ENCODE data around the gene TRAPPC10.

The TRAPPC10 gene

DNA sequence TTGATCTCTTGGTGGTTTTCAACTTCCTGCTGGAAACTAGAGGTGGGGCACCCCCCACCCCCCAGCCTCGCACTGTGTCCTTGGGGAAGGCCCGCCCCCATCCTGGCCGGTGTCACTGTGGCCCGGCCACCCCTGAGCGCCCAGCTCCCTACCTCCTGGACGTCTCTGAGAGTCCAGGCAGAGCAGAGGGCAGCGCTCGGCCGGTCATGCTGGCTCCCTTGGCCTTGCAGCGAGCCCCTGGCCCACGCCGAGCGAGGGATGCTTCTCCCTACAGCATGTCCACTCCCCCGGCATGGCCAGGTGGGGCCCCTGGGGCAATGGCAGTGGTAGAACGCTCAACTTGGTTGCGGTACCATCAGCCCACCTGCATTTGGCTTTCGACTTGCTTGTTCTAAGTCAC is 28.7 kb upstream of the TRAPPC10 start:
- no peak for DNase-seq (ENCODE audit: low read depth in 2 of 2)

- DNase-seq (ENCODE audit: low read depth in 2 of 2): no peak
Observed at GRCh38 chr21:43983860-43984420, 28.2 kb upstream of the TRAPPC10 start.

GRCh38 chr21:43984905-43985689 is 27.0 kb upstream of the TRAPPC10 start:
- no peak for DNase-seq (ENCODE audit: low read depth in 2 of 2)

DNA sequence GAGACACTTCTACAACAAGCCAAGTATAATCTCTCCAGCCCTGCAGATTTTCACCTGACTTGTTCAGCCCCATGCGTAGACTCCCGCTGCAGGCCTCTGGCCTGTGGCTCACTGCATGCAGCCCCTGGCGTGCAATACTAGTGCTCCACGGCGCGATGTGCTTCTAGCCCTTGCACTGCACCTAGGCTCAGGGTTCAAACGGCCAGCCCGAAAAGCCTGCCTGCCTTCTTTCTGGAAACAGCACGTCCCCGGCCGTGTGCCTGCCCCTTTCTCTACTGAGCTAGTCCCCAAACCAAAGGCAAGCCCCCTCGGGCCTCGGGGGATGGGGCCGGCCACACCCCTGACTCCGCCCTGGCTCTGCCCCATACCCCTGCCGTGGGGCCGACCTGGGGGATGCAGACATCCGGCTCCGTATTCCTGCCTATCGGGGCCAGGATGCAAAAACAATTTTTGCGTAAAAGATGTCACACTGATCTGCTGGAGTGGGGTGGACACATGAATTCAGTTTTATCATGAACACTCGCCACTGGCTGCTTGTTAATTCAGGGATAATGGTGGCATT is 26.3 kb upstream of the TRAPPC10 start:
- no peak for DNase-seq (ENCODE audit: low read depth in 2 of 2)

DNA sequence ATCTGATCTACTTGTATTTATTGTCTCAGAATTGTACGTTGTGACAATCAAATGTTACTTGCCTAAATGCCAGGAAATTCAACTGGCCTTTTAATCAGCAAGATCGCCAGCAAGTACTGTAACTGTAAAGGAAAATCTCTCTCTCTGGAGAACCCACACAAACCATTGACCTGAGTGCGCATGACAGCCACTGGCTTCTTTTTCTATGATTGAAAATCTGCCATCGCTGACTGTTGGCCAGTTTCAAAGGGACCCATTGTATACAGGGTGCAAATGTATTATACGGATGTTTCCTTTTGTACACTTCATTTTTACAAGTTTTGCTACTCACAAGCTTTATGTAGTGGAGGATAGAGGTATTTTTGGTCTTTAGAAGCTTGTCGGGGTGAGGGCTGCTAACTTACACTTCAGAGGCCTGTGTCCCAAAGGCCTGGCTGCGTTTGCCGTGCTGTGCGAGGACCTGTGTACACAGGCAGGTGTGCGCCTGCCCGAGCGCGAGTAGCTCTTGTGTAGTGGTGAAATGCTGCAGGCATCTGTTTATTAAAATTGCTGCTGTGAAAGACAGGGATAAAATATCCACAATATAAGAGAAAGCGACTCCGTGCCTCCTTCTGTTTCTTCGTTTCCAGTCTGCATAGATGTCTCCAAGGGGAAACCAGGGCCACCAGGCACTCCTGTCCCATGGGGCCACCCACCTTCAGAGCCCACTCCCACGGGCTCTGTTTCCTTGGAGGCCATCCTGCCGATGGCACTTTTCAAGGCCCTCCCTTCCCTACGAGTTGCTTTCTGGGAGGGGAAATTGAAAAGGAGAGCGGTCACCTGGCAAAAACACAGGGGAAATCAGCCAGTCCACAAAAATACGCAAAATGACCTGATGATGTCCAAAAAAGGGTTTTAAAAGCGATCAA is 25.3 kb upstream of the TRAPPC10 start:
- DNase-seq (ENCODE audit: low read depth in 2 of 2): no peak

DNA sequence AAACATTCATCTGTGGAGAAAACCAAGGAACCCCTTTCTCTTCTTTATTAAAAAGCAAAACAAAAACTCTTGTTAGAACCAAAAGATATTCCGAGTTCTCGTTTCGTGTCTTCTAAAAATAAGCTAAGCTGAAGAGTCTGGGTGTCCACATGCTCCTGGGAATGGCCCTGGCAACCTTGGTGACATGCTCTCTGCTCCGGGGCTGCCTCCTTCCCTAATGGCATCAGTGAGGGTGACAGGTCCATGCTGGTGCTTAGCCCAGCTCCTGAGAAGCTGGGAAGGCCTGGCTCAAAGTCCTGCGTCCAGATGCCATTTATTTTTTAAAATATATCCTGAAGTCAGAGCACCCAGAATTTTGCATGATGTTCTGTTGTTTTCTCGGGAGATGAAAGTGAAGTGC is 24.6 kb upstream of the TRAPPC10 start:
- no peak for DNase-seq (ENCODE audit: low read depth in 2 of 2)

- DNase-seq (ENCODE audit: low read depth in 2 of 2): no peak
Observed at GRCh38 chr21:43988016-43988415, 24.1 kb upstream of the TRAPPC10 start.

DNA sequence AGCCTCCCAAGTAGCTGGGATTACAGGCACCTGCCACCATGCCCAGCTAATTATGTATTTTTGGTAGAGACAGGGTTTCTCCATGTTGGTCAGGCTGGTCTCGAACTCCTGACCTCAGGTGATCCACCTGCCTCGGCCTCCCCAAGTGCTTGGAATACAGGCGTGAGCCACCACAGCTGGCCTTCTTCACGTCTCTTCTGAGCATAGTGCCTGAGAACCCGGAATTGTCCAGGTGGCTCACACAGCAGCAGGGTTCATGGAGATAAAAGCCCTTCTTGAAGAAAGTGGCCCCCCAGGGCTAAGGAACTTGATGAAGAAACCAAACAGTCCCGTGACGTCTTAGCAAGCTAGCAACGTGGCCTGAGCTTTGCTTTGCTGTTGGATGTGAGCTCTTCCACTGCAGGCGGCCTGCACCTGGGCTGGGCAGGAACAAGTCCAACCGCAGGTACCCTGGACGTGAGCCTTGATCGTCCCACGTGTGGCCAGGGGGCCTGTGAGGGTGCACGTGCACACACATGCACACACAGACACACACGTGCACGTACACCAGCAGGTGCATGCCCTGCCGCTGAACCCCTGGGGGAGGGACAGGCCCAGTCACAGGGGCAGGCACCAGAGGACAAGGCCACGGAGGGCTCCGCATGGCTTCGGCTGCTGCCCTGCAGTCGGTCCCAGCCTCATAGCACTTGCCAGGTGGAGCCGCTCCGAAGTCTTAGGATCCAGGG is 23.4 kb upstream of the TRAPPC10 start:
- no peak for DNase-seq (ENCODE audit: low read depth in 2 of 2)

- no peak for DNase-seq (ENCODE audit: low read depth in 2 of 2)
Observed at GRCh38 chr21:43989401-43989800, 22.7 kb upstream of the TRAPPC10 start.

DNA sequence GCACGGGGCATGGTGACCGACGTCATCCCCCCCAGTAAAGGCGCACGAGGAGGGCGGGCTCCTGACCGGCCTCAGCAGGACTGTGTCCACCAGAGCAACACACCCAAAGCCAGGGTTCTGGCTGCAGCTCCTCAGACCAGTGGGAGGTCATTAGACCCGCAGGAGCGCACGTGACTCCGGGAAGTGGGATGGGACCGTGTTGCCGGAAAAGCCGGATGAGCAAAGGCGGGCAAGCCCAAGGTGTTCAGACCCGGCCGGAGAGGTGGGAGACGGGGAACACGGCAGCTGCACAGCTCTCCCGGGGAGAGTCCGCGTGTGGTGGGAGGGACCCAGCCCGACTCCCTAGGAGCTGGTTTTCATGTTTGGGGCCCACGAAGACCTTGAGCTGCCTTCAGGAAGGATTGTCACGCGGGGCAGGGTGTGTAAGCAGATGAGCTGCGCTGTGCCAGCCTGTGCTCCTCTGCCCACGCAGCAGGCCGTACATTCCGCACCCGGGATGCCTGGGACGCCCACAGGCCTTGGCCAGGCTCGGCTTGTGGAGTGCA is 20.6 kb upstream of the TRAPPC10 start:
- no peak for DNase-seq (ENCODE audit: low read depth in 2 of 2)

DNA sequence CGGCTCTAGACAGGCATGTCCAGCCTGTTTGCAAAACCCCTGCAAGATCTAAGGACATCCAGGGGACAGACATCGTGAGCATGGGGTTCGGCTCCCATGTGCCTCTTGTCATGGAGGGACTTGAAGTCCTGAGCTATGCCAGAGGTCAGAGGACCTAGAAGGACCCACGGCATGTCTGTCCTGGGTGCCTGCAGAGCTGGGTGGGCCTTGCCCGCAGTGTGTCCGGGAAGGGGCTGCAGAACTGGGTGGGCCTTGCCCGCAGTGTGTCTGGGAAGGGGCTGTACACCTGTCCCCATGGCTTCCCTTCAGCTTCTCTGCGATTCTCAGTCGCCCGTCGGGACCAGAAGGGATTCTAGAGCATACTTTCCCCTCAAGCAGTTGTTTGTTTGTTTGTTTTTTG is 20.0 kb upstream of the TRAPPC10 start:
- DNase-seq (ENCODE audit: low read depth in 2 of 2): no peak

- DNase-seq (ENCODE audit: low read depth in 2 of 2): no peak
Observed at GRCh38 chr21:43993420-43993934, 18.6 kb upstream of the TRAPPC10 start.

DNA sequence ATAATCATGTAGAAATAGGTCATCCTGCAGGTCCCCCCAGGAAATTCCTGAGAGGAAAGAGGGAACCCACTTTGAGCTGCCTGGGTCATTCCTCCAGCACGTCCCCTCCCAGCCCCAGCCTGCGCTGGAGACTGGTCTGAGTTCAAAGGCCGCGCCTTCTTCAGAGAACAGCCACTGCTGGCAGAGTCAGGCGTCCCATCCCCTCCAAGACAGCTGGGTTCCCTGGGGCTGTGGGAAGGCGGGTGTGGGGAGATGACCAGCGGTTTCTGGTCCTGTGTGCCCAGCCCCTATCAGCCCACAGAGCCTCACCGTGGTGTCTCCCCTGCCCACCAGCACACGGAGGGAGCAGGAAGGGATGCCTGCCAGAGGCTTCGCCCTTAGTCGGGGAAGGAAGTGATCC is 18.0 kb upstream of the TRAPPC10 start:
- DNase-seq (ENCODE audit: low read depth in 2 of 2): no peak

- DNase-seq (ENCODE audit: low read depth in 2 of 2): no peak
Observed at GRCh38 chr21:43994646-43995045, 17.5 kb upstream of the TRAPPC10 start.

DNA sequence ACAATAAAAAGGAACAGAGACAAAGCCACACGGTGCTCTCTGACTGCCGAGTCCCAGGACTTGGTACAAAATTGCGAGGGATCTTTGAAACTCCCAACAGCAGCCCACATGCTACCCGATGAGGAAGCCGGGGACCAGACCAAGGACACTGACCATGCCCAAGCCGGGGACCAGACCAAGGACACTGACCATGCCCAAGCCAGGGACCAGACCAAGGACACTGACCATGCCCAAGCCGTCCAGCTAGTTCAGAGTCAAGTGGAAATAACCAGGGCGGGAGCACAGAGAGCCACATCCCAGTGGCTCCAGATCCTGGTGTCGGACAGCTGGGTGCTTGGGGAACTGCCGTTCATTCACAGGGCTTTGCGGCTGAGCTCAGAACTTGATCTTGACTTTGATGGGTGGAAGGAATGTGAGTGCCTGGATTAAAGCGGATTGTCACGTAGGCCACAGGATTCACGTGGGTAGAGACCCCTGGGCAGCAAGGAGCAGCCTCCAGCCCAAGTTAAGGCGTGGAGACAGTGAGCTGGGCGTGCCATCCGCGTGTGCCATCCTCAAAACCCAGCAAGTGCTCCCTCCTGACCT is 16.5 kb upstream of the TRAPPC10 start:
- no peak for DNase-seq (ENCODE audit: low read depth in 2 of 2)

- no peak for DNase-seq (ENCODE audit: low read depth in 2 of 2)
Observed at GRCh38 chr21:43997766-43998742, 14.1 kb upstream of the TRAPPC10 start.

GRCh38 chr21:44000360-44000759 is 11.7 kb upstream of the TRAPPC10 start:
- DNase-seq (ENCODE audit: low read depth in 2 of 2): no peak

GRCh38 chr21:44002511-44002910 is 9.6 kb upstream of the TRAPPC10 start:
- no peak for DNase-seq (ENCODE audit: low read depth in 2 of 2)

GRCh38 chr21:44003307-44003966 is 8.7 kb upstream of the TRAPPC10 start:
- no peak for DNase-seq (ENCODE audit: low read depth in 2 of 2)

Measured in stimulated activated CD4-positive, alpha-beta T cell treated with anti-CD3 and anti-CD28 coated beads, Interleukin-1b, Interleukin-23, amount 100 ng/mL, for 4 hours (primary cell).